DMS153 (cell line): ENCODE data around the gene NCKIPSD.

ENCODE experiments used
- DNase-seq: peaks from one replicate; lab custom pipeline; 2025; lab: John Stamatoyannopoulos, UW

The NCKIPSD gene

GRCh38 chr3:48696601-48697000 is 10.9 kb upstream of the NCKIPSD start:
- DNase-seq = no peak

- DNase-seq = no peak
Observed at GRCh38 chr3:48696156-48696555, 10.4 kb upstream of the NCKIPSD start.

GRCh38 chr3:48695393-48695753 is 9.7 kb upstream of the NCKIPSD start:
- DNase-seq = no peak

- no peak for DNase-seq
Observed at GRCh38 chr3:48694610-48695392, 9.1 kb upstream of the NCKIPSD start.

- DNase-seq = no peak
Observed at GRCh38 chr3:48693826-48694225, 8.1 kb upstream of the NCKIPSD start.

GRCh38 chr3:48692551-48692950 is 6.8 kb upstream of the NCKIPSD start:
- DNase-seq = no peak

- DNase-seq = no peak
Observed at GRCh38 chr3:48690846-48691458, 5.2 kb upstream of the NCKIPSD start.

GRCh38 chr3:48689384-48689783 is 3.7 kb upstream of the NCKIPSD start:
- no peak for DNase-seq

GRCh38 chr3:48688737-48689075 is 3.0 kb upstream of the NCKIPSD start:
- no peak for DNase-seq

GRCh38 chr3:48688032-48688736 is 2.5 kb upstream of the NCKIPSD start:
- no peak for DNase-seq

- no peak for DNase-seq
Observed at GRCh38 chr3:48687220-48687678, 1.5 kb upstream of the NCKIPSD start.

GRCh38 chr3:48686538-48687219 is 964 bp upstream of the NCKIPSD start:
- no peak for DNase-seq

- DNase-seq = no peak
Observed at GRCh38 chr3:48685293-48685602, 467 bp downstream of the NCKIPSD start.

- no peak for DNase-seq
Observed at GRCh38 chr3:48684480-48685143, 1.1 kb downstream of the NCKIPSD start.

GRCh38 chr3:48684054-48684349 is 1.7 kb downstream of the NCKIPSD start:
- no peak for DNase-seq

- no peak for DNase-seq
Observed at GRCh38 chr3:48682786-48683185, 2.9 kb downstream of the NCKIPSD start.

- DNase-seq = no peak
Observed at GRCh38 chr3:48681974-48682610, 3.6 kb downstream of the NCKIPSD start.

GRCh38 chr3:48681541-48681880 is 4.2 kb downstream of the NCKIPSD start:
- DNase-seq = no peak

- DNase-seq = no peak
Observed at GRCh38 chr3:48680811-48681540, 4.7 kb downstream of the NCKIPSD start.

GRCh38 chr3:48679411-48680391 is 6.0 kb downstream of the NCKIPSD start:
- DNase-seq = no peak
